Vagina (tissue), 2 donors: ENCODE data around the gene IFNGR1.

Source experiments
- CTCF ChIP-seq, 3 experiments: fragments of 450-650 bp in 2 of 3; fragments of 200-600 bp in 1 of 3; sonication (generic) in 1 of 3; IDR thresholded peaks; one replicate each; pipeline ENCODE4 v1.5.1; 2017 to 2019; ENCODE audit warnings: antibody characterized with exemption in 3 of 3, mild to moderate bottlenecking in 2 of 3, moderate library complexity in 2 of 3
- POLR2AphosphoS5 ChIP-seq, 2 donors: sonication (generic); formaldehyde crosslinking; IDR thresholded peaks; one replicate each; pipeline ENCODE4 v1.9.0; 2017; ENCODE audit warnings: antibody characterized with exemption in 2 of 2, mild to moderate bottlenecking in 2 of 2, low read depth in 1 of 2; ENCODE audit not compliant: insufficient read depth in 1 of 2

GRCh38 chr6:137167702-137168377, 51.3 kb downstream of the IFNGR1 start:
- TF ChIP-seq CTCF (IDR thresholded peaks at IDR 0.05) = no peak
- no peak for TF ChIP-seq POLR2AphosphoS5 (IDR thresholded peaks at IDR 0.05; ENCODE audit: insufficient read depth in 1 of 2, low read depth in 1 of 2)
